ENCODE results near the gene UTP18. TPM values are rescaled to one million over a fixed set of nuclear protein-coding genes. Genes with fewer than 3 reads are reported as not detected.

UTP18 gene
- total and polyA plus RNA-seq, 10 of the 15 experiments (the other 5 are each of a cell fraction or from before 2014, with no cell fraction given): 31.0 to 111 (median 58.8) TPM

DNA sequence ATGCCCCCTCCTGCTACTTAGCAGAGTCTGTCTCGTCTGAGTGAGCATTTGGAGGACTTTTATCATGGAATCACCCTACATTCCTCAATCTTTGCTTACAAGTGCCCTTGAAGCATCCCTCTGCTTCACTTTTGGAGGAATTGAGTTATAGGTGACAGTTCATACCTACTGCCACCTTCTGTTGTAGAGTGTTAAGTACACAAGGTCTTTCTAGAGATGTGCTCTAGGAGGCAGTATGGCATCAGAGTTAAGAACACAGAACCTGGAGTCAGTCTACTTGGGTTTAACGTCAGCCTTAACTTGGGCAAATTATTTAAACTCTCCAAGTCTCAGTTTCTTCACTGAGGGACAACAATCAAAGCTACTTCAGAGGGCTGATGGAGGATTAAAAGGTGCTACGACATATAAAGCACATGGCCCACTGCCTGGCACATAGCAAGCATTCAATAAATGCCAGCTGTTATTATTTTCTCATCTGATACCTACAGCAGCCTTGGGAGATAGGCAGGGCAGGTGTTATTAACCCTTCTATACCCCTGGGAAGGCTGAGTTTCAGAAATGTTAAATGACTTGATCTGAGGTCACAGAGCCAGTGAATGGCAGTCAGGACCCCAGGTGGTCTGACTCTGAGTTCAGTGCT is 62.2 kb downstream of the UTP18 start:
- no peaks in the 10 kb centered on the region for H3K4me1 ChIP-seq (ENCODE audit: control insufficient read depth, insufficient read depth, low read length)
- no peaks in the 10 kb centered on the region for H3K79me2 ChIP-seq (ENCODE audit: control insufficient read depth, insufficient read depth, low read length)
- no TSS peak for BruUV-seq (replicated peaks)
- ChIA-PET CTCF (interaction anchor here (2.1 kb wide), 1 partner anchor 24 kb away, joined by 8 read pairs; no protein-coding TSS in a partner anchor), POLR2A (no interaction called here), SMC1A (ENCODE audit: uncharacterized antibody, unreplicated experiment) (no interaction called here), RAD21 (ENCODE audit: unreplicated experiment) (no interaction called here)
- no peak overlapping the region for H3K4me2 ChIP-seq (ENCODE audit: control insufficient read depth, insufficient read depth)
- DNase-seq (ENCODE audit: low read depth, low spot score) (no peak), FAIRE-seq (peak; percentile 23), ATAC-seq (peak; percentile 83)
- H3K27me3 ChIP-seq (replicated peaks in 1 of 2; ENCODE audit: control insufficient read depth in 2 of 2, insufficient read depth in 2 of 2, low read length in 1 of 2): no peaks in the 10 kb centered on the region
- H3K36me3 ChIP-seq (ENCODE audit: control insufficient read depth in 2 of 2, insufficient read depth in 2 of 2, low read length in 1 of 2): no peaks in the 10 kb centered on the region
- H3K4me3 ChIP-seq: no peak overlapping the region
- H3K9me3 ChIP-seq (replicated peaks; ENCODE audit: control insufficient read depth, insufficient read depth, low read length): no peaks in the 10 kb centered on the region; the same call in 2 of the 3 replicates
- WGBS (ENCODE audit: insufficient coverage, insufficient replicate concordance, low lambda C conversion rate, missing lambda C conversion rate): 2% methylated on average over 3 of the region's 3 CpGs
- H3K27ac ChIP-seq (ENCODE audit: control insufficient read depth, insufficient read depth): no peak overlapping the region
- TF ChIP-seq, protein P1, sequence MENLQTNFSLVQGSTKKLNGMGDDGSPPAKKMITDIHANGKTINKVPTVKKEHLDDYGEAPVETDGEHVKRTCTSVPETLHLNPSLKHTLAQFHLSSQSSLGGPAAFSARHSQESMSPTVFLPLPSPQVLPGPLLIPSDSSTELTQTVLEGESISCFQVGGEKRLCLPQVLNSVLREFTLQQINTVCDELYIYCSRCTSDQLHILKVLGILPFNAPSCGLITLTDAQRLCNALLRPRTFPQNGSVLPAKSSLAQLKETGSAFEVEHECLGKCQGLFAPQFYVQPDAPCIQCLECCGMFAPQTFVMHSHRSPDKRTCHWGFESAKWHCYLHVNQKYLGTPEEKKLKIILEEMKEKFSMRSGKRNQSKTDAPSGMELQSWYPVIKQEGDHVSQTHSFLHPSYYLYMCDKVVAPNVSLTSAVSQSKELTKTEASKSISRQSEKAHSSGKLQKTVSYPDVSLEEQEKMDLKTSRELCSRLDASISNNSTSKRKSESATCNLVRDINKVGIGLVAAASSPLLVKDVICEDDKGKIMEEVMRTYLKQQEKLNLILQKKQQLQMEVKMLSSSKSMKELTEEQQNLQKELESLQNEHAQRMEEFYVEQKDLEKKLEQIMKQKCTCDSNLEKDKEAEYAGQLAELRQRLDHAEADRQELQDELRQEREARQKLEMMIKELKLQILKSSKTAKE (IDR thresholded peaks at IDR 0.05; ENCODE audit: low read depth, poor library complexity, severe bottlenecking): no peak
- TF ChIP-seq ZNF384 (IDR thresholded peaks at IDR 0.05; ENCODE audit: borderline replicate concordance, low read depth, low read length) (no peak), NR2C1 (IDR thresholded peaks at IDR 0.05) (no peak), WRNIP1 (IDR thresholded peaks at IDR 0.05; ENCODE audit: borderline replicate concordance, low read depth, low read length) (no peak), FOXK2 (IDR thresholded peaks at IDR 0.05) (no peak), RAD21 (IDR thresholded peaks at IDR 0.05; ENCODE audit: insufficient read depth, low read depth, low read length) (peak; percentile 53), IRF4 (IDR thresholded peaks at IDR 0.05; ENCODE audit: low read depth, low read length) (no peak), MXI1 (IDR thresholded peaks at IDR 0.05; ENCODE audit: low read depth, low read length) (no peak), SREBF1 (IDR thresholded peaks at IDR 0.05; ENCODE audit: low read length) (no peak), PAX8 (IDR thresholded peaks at IDR 0.05) (no peak), MEF2A (IDR thresholded peaks at IDR 0.05; ENCODE audit: insufficient read depth, low read depth, low read length) (no peak), NFYA (IDR thresholded peaks at IDR 0.05; ENCODE audit: borderline replicate concordance, low read depth, low read length) (no peak), SMC3 (IDR thresholded peaks at IDR 0.05; ENCODE audit: borderline replicate concordance, low read length) (peak; percentile 37; the same call in 1 of the 2 replicates)
- TF ChIP-seq, protein P2, sequence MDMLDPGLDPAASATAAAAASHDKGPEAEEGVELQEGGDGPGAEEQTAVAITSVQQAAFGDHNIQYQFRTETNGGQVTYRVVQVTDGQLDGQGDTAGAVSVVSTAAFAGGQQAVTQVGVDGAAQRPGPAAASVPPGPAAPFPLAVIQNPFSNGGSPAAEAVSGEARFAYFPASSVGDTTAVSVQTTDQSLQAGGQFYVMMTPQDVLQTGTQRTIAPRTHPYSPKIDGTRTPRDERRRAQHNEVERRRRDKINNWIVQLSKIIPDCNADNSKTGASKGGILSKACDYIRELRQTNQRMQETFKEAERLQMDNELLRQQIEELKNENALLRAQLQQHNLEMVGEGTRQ (IDR thresholded peaks at IDR 0.05; ENCODE audit: borderline replicate concordance, low read depth, low read length): no peak
- TF ChIP-seq, protein P3, sequence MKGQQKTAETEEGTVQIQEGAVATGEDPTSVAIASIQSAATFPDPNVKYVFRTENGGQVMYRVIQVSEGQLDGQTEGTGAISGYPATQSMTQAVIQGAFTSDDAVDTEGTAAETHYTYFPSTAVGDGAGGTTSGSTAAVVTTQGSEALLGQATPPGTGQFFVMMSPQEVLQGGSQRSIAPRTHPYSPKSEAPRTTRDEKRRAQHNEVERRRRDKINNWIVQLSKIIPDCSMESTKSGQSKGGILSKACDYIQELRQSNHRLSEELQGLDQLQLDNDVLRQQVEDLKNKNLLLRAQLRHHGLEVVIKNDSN (IDR thresholded peaks at IDR 0.05; ENCODE audit: borderline replicate concordance, extremely low read length, insufficient read depth, low read depth, low read length): no peak
- TF ChIP-seq, protein P4, sequence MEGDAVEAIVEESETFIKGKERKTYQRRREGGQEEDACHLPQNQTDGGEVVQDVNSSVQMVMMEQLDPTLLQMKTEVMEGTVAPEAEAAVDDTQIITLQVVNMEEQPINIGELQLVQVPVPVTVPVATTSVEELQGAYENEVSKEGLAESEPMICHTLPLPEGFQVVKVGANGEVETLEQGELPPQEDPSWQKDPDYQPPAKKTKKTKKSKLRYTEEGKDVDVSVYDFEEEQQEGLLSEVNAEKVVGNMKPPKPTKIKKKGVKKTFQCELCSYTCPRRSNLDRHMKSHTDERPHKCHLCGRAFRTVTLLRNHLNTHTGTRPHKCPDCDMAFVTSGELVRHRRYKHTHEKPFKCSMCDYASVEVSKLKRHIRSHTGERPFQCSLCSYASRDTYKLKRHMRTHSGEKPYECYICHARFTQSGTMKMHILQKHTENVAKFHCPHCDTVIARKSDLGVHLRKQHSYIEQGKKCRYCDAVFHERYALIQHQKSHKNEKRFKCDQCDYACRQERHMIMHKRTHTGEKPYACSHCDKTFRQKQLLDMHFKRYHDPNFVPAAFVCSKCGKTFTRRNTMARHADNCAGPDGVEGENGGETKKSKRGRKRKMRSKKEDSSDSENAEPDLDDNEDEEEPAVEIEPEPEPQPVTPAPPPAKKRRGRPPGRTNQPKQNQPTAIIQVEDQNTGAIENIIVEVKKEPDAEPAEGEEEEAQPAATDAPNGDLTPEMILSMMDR (IDR thresholded peaks at IDR 0.05 in 2 of 3, conservative IDR thresholded peaks at IDR 0.05 in 1 of 3; ENCODE audit: control insufficient read depth in 2 of 3, extremely low read depth in 1 of 3, insufficient read depth in 1 of 3, low read depth in 3 of 3, low read length in 3 of 3): peak; percentile 67 to 83 (median 71); a peak in 5 of 6 replicates
- no peaks in the 10 kb centered on the region for H4K20me1 ChIP-seq (ENCODE audit: control insufficient read depth, insufficient read depth)
- no peak overlapping the region for H2AFZ ChIP-seq (ENCODE audit: control insufficient read depth, low read depth, low read length)
- in situ Hi-C loops (cut with MboI): no loop called here
- intact Hi-C loops (cut with micrococcal nuclease; ENCODE audit: unreplicated experiment): loop anchor here (10.0 kb wide), 1 partner anchor 212 kb away; no protein-coding TSS in a partner anchor
- no peak overlapping the region for H3K9ac ChIP-seq (ENCODE audit: control insufficient read depth, insufficient read depth, low read length)

All from GM12878 (cell line).